A549 (cell line): ENCODE measurements around the gene CUX1. TPM values are rescaled to one million over a fixed set of nuclear protein-coding genes. Genes with fewer than 3 reads are reported as not detected.

Experiments used
- ATAC-seq, 2 experiments: fragments of 200-7000 bp in 1 of 2; fragments of >200 bp in 1 of 2; cut with Nextera tagmentation in 1 of 2; cut with Tn5 transposase in 1 of 2; 3 replicates each; pipeline versions ENCODE4 v1.8.0 to v1.9.1; 2018 to 2020; ENCODE audit warnings: mild to moderate bottlenecking in 1 of 2, moderate library complexity in 1 of 2
- CTCF ChIA-PET: fragments of 300-600 bp; sonication (Branson Sonifier 250); formaldehyde crosslinking; extraction: SDS; loops from one replicate; lab custom pipeline; 2021; ENCODE audit warnings: antibody characterized with exemption, inconsistent platforms; lab: Yijun Ruan, JAX
- POLR2A ChIA-PET: fragments of 350-600 bp; formaldehyde crosslinking; extraction: SDS; loops from one replicate; lab custom pipeline; 2021; ENCODE audit warnings: antibody characterized with exemption, inconsistent platforms; lab: Yijun Ruan, JAX
- DNase-seq, 2 experiments: peaks; one replicate each; pipeline versions ENCODE4 v3.0.0 to v3.0.0-alpha.2; 2011 to 2016; ENCODE audit warnings: low read depth in 1 of 2, low spot score in 1 of 2
- FAIRE-seq: peaks from 2 replicates; lab custom pipeline; 2011; peaks lifted over from hg19 to GRCh38; lab: Jason Lieb, UNC
- H3K27ac ChIP-seq, 2 experiments: fragments of >200 bp; sonication (Bioruptor Twin); formaldehyde crosslinking; 3 replicates each; pipeline ENCODE4 v1.5.1; 2016 to 2017
- H3K4me1 ChIP-seq: fragments of >200 bp; sonication (Bioruptor Twin); formaldehyde crosslinking; 3 replicates; pipeline ENCODE4 v1.6.1; 2016
- H3K4me2 ChIP-seq: fragments of >200 bp; sonication (Bioruptor Twin); formaldehyde crosslinking; 3 replicates; pipeline ENCODE4 v1.6.1; 2016
- H3K4me3 ChIP-seq: fragments of >200 bp; sonication (Bioruptor Twin); formaldehyde crosslinking; 3 replicates; pipeline ENCODE4 v1.5.1; 2016
- H3K9me3 ChIP-seq: fragments of >200 bp; sonication (Bioruptor Twin); formaldehyde crosslinking; 3 replicates; pipeline ENCODE4 v1.6.1; 2016
- CBX8 ChIP-seq: fragments of 200-600 bp; sonication (generic); IDR thresholded peaks from 2 replicates; pipeline ENCODE4 v1.6.1; 2016
- EP300 ChIP-seq, 2 experiments: fragments of >200 bp; sonication (Bioruptor Twin); formaldehyde crosslinking; IDR thresholded peaks; 2 replicates in 1 of 2; 3 replicates in 1 of 2; pipeline ENCODE4 v1.6.1; 2016 to 2017
- HEYL ChIP-seq: fragments of 250-450 bp; sonication (Bioruptor Pico); IDR thresholded peaks from 2 replicates; pipeline ENCODE4 v1.8.0; 2021; ENCODE audit warnings: mild to moderate bottlenecking, moderate library complexity
- HOXA7 ChIP-seq: fragments of 250-450 bp; sonication (Bioruptor Pico); IDR thresholded peaks from 2 replicates; pipeline ENCODE4 v1.5.0; 2020; ENCODE audit warnings: mild to moderate bottlenecking, moderate library complexity
- HOXB13 ChIP-seq: fragments of 250-450 bp; sonication (Bioruptor Pico); IDR thresholded peaks from 2 replicates; pipeline ENCODE4 v1.5.0; 2020; ENCODE audit warnings: low read depth, mild to moderate bottlenecking, moderate library complexity
- MAZ ChIP-seq: fragments of 150-350 bp; IDR thresholded peaks from 2 replicates; pipeline ENCODE4 v1.6.1; 2014; ENCODE audit warnings: antibody characterized with exemption, low read depth, low read length, borderline replicate concordance
- RAD21 ChIP-seq, 2 experiments: fragments of >200 bp in 1 of 2; sonication (Bioruptor Twin) in 1 of 2; formaldehyde crosslinking in 1 of 2; IDR thresholded peaks in 1 of 2; conservative IDR thresholded peaks in 1 of 2; 2 replicates in 1 of 2; 3 replicates in 1 of 2; pipeline ENCODE4 v1.6.1; 2012 to 2018; ENCODE audit warnings: inconsistent platforms in 1 of 2
- RFX5 ChIP-seq: fragments of 450-650 bp; IDR thresholded peaks from 2 replicates; pipeline ENCODE4 v1.7.1; 2014; ENCODE audit warnings: antibody characterized with exemption, mild to moderate bottlenecking, moderate library complexity
- SMC3 ChIP-seq: fragments of >200 bp; sonication (Bioruptor Twin); formaldehyde crosslinking; IDR thresholded peaks from 3 replicates; pipeline ENCODE4 v1.6.1; 2018; ENCODE audit warnings: inconsistent platforms
- SREBF2 ChIP-seq: fragments of 450-650 bp; IDR thresholded peaks from 2 replicates; pipeline ENCODE4 v1.6.1; 2014; ENCODE audit warnings: mild to moderate bottlenecking, moderate library complexity
- TFCP2L1 ChIP-seq: fragments of 250-450 bp; sonication (Bioruptor Pico); IDR thresholded peaks from 2 replicates; pipeline ENCODE4 v1.5.0; 2021; ENCODE audit warnings: mild to moderate bottlenecking
- ZC3H11A ChIP-seq: fragments of 450-650 bp; IDR thresholded peaks from 2 replicates; pipeline ENCODE4 v1.6.1; 2014; ENCODE audit warnings: antibody characterized with exemption, mild to moderate bottlenecking
- WGBS: methylation state at CpG from one replicate; pipeline ENCODE4 v1.1.6; 2017; ENCODE audit errors: missing lambda C conversion rate; 5-methylcytosine and 5-hydroxymethylcytosine counted together
- polyA plus RNA-seq, 4 experiments: library from polyadenylated mRNA; depleted of rRNA in 3 of 4; stranded (reverse); fragments of >200 nt; fragmentation: RNase III in 1 of 4; extraction: RNeasy Plus Mini Kit Qiagen cat#74134 plus additional on column Dnase treatment in 1 of 4; gene quantifications; 2 replicates in 3 of 4; 3 replicates in 1 of 4; pipeline ENCODE4 v1.2.3, GENCODE V29; 2011 to 2017
- TF ChIP-seq, protein P1 (sequence below): IDR thresholded peaks from 2 replicates; pipeline ENCODE4 v1.6.1; 2012
- TF ChIP-seq, protein P2 (sequence below): fragments of >200 bp; sonication (Bioruptor Twin); formaldehyde crosslinking; IDR thresholded peaks from 3 replicates; pipeline ENCODE4 v1.5.1; 2016
- TF ChIP-seq, protein P3 (sequence below): fragments of 200-600 bp; sonication (generic); IDR thresholded peaks from 2 replicates; pipeline ENCODE4 v1.6.1; 2016; ENCODE audit warnings: antibody characterized with exemption, mild to moderate bottlenecking, moderate library complexity

The CUX1 gene
- polyA plus RNA-seq, 2 of the 4 experiments (the other 2 are of a cell fraction): 32.7 to 33.4 TPM

DNA sequence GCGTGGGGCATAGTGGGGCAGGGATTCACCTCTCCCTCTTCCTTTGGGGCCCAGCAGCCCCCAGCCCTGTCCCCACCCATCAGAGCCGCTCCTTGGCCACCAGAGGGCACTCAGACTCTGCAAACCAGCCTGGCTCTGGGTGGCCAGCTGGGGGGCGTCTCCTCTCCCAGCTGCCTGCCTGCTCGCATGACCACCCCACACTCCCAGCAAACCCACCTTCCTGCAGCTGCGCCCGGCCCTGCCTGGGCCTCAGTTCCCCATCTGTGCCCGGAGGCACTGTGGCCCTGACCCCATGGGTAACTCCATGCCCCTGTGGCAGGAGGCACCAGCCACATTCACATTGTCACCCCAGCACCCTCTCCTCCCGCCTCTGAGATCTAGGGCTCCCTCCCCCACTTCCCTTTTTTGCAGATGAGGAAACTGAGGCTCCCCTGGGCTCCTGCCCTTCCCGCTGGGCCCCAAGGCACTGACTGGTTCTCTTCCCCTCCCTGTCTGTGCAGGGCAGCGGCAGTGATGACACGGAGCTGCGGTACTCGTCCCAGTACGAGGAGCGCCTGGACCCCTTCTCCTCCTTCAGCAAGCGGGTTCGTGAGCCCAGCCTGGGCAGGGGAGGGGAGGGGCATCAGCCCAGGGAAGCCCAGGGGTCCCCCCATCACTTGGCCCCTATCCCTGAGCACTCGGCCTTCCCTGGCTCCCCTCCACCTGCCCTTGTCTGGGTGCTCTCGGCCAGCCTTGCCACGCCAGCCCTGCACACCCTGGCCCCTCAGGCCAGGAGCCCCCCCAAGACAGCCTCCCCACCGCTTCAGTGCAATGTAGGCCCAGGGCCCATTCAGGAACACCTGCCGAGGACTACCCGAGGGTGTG lies 462.3 kb downstream of the CUX1 start:
- peak; percentile 64; the same call in 1 of the 2 replicates for TF ChIP-seq MAZ
- TF ChIP-seq HEYL: no peak
- no peak for TF ChIP-seq CBX8
- peak; percentile 92 to 96 for TF ChIP-seq RAD21 (conservative IDR thresholded peaks at IDR 0.05 in 1 of 2, IDR thresholded peaks at IDR 0.05 in 1 of 2)
- TF ChIP-seq SMC3: peak; percentile 89
- TF ChIP-seq, protein P1, sequence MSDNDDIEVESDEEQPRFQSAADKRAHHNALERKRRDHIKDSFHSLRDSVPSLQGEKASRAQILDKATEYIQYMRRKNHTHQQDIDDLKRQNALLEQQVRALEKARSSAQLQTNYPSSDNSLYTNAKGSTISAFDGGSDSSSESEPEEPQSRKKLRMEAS: no peak
- TF ChIP-seq, protein P2, sequence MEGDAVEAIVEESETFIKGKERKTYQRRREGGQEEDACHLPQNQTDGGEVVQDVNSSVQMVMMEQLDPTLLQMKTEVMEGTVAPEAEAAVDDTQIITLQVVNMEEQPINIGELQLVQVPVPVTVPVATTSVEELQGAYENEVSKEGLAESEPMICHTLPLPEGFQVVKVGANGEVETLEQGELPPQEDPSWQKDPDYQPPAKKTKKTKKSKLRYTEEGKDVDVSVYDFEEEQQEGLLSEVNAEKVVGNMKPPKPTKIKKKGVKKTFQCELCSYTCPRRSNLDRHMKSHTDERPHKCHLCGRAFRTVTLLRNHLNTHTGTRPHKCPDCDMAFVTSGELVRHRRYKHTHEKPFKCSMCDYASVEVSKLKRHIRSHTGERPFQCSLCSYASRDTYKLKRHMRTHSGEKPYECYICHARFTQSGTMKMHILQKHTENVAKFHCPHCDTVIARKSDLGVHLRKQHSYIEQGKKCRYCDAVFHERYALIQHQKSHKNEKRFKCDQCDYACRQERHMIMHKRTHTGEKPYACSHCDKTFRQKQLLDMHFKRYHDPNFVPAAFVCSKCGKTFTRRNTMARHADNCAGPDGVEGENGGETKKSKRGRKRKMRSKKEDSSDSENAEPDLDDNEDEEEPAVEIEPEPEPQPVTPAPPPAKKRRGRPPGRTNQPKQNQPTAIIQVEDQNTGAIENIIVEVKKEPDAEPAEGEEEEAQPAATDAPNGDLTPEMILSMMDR: peak; percentile 90
- no peak for FAIRE-seq
- POLR2A ChIA-PET: no interaction called here

DNA sequence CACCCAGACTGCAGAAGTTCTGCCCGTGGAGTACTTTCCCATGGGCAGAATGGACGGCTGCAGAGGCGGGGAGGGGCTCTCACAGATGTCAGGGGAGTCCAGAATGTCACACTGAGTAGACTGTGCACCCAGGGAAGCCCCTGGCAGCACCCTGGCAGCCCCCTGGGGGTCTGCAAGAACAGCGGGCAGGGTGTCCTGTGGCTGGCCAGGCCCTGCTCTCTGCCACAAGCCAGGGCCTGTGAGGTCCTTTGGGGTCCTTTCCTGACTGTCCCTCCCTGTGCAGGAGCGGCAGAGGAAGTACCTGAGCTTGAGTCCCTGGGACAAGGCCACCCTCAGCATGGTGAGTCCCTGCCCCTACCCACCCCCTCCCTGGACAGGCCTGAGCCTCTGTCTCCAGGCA lies 463.1 kb downstream of the CUX1 start:
- POLR2A ChIA-PET: no interaction called here
- ATAC-seq: no peak
- WGBS: 80% methylated on average over 2 of the region's 5 CpGs

More for the DNA sequence above, 462.3 kb downstream of the CUX1 start:
- H3K4me2 ChIP-seq: peak overlapping the region; percentile 41; the same call in 2 of the 3 replicates
- peak; percentile 83 to 96 for ATAC-seq
- CTCF ChIA-PET: interaction anchor here (0.6 to 6.4 kb wide), 19 partner anchors 9 to 767 kb away, joined by 3 to 78 read pairs (median 4); partner anchors contain the start of genes ALKBH4, LRWD1 and PRKRIP1
- no peak overlapping the region for H3K27ac ChIP-seq
- peak; percentile 57 to 60 for DNase-seq
- 51% methylated on average over 20 of the region's 23 CpGs for WGBS
- H3K9me3 ChIP-seq: no peaks in the 10 kb centered on the region
- no peak overlapping the region for H3K4me3 ChIP-seq
- 0 out of 3 replicates have a peak, but pooled peaks cover 3% of the 10 kb centered on the region for H3K4me1 ChIP-seq

DNA sequence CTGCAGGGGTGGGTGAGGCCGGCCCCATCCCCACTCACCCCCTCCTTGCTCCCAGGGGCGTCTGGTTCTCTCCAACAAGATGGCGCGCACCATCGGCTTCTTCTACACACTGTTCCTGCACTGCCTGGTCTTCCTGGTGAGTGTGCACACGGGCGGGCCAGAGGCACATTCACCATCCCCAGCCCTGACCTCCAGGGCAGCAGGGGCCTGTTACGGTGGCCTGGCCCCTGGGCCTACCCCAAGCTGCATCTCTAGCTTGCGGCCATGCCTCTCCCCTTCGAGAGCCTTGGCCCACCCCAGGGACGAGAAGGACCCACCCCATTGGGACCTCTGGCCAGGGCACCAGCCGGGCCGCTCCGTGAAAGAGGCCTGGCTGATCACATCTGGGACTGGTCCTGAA lies 464.4 kb downstream of the CUX1 start:
- H3K27ac ChIP-seq: no peak overlapping the region
- WGBS: 85% methylated on average over 12 of the region's 14 CpGs
- ChIA-PET CTCF (interaction anchor here (1.7 to 6.4 kb wide), 5 partner anchors 9 to 111 kb away, joined by 5 to 78 read pairs (median 20); no protein-coding TSS in a partner anchor), POLR2A (no interaction called here)
- ATAC-seq (no peak), DNase-seq (no peak), FAIRE-seq (no peak)
- no peaks in the 10 kb centered on the region for H3K9me3 ChIP-seq
- peaks cover 9% of the 10 kb centered on the region for H3K4me1 ChIP-seq
- H3K4me2 ChIP-seq: no peak overlapping the region
- TF ChIP-seq HOXA7 (no peak), SREBF2 (no peak), HOXB13 (CRISPR knock-in tag) (no peak)
- H3K4me3 ChIP-seq: no peak overlapping the region

More for the DNA sequence above, 463.1 kb downstream of the CUX1 start:
- Histone ChIP-seq H3K27ac (no peak overlapping the region), H3K9me3 (no peaks in the 10 kb centered on the region), H3K4me2 (no peak overlapping the region), H3K4me1 (peaks cover 3% of the 10 kb centered on the region; the same call in 1 of the 3 replicates), H3K4me3 (no peak overlapping the region)
- DNase-seq (no peak), FAIRE-seq (no peak)
- no peak for TF ChIP-seq EP300 (IDR thresholded peaks at IDR 0.05)
- TF ChIP-seq ZC3H11A: no peak
- TF ChIP-seq, protein P3, sequence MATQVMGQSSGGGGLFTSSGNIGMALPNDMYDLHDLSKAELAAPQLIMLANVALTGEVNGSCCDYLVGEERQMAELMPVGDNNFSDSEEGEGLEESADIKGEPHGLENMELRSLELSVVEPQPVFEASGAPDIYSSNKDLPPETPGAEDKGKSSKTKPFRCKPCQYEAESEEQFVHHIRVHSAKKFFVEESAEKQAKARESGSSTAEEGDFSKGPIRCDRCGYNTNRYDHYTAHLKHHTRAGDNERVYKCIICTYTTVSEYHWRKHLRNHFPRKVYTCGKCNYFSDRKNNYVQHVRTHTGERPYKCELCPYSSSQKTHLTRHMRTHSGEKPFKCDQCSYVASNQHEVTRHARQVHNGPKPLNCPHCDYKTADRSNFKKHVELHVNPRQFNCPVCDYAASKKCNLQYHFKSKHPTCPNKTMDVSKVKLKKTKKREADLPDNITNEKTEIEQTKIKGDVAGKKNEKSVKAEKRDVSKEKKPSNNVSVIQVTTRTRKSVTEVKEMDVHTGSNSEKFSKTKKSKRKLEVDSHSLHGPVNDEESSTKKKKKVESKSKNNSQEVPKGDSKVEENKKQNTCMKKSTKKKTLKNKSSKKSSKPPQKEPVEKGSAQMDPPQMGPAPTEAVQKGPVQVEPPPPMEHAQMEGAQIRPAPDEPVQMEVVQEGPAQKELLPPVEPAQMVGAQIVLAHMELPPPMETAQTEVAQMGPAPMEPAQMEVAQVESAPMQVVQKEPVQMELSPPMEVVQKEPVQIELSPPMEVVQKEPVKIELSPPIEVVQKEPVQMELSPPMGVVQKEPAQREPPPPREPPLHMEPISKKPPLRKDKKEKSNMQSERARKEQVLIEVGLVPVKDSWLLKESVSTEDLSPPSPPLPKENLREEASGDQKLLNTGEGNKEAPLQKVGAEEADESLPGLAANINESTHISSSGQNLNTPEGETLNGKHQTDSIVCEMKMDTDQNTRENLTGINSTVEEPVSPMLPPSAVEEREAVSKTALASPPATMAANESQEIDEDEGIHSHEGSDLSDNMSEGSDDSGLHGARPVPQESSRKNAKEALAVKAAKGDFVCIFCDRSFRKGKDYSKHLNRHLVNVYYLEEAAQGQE: no peak
- TF ChIP-seq TFCP2L1 (CRISPR knock-in tag): no peak
- TF ChIP-seq RFX5: no peak
- CTCF ChIA-PET: interaction anchor here (1.0 to 6.4 kb wide), 8 partner anchors 12 to 677 kb away, joined by 3 to 78 read pairs (median 5); no protein-coding TSS in a partner anchor
